IPS-18c (cell line): ENCODE results near the gene ZFHX2.
A peak's percentile ranks its signal among the peaks of the same experiment; 100 is the strongest.
"Not testable (repeated sequence)": the region's sequence is repeated elsewhere in the genome, so short reads cannot be mapped to it uniquely, and the experiment has no call there.

Experiments
- H3K4me3 ChIP-seq: 2 replicates; pipeline ENCODE4 v1.7.0; 2013; ENCODE audit warnings: low read depth, mild to moderate bottlenecking, low read length, moderate library complexity; ENCODE audit not compliant: insufficient read depth
- H3K9me3 ChIP-seq: one replicate; pipeline ENCODE4 v1.6.1; 2013; ENCODE audit warnings: mild to moderate bottlenecking, low read length, moderate library complexity; ENCODE audit not compliant: control insufficient read depth, insufficient read depth

The ZFHX2 gene

DNA sequence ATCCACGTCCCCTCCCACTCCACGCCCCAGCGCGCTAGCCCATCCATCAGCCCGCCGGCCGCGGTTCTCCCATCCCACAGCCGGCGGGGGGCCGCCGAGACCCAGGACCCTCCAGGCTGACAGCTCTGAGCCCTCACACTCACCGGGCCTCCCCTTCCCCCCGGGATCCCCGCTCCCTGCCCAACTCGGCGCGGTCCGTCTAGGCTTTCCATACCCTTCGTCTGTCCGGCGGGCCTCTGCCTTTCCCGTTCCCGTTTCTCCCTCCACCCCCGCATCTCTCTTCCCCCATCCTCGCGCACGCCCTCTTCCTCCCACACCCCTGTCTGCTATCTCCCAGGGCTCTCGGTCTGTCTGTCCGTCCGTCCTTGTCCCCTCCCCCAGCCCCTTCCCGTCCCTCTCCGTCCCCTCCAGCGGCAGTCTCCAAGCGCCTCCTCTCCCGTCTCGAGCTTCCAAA, 726 bp downstream of the ZFHX2 start:
- Histone ChIP-seq H3K9me3 (peaks cover 3% of the 10 kb centered on the region), H3K4me3 (peak overlapping the region; percentile 95)

DNA sequence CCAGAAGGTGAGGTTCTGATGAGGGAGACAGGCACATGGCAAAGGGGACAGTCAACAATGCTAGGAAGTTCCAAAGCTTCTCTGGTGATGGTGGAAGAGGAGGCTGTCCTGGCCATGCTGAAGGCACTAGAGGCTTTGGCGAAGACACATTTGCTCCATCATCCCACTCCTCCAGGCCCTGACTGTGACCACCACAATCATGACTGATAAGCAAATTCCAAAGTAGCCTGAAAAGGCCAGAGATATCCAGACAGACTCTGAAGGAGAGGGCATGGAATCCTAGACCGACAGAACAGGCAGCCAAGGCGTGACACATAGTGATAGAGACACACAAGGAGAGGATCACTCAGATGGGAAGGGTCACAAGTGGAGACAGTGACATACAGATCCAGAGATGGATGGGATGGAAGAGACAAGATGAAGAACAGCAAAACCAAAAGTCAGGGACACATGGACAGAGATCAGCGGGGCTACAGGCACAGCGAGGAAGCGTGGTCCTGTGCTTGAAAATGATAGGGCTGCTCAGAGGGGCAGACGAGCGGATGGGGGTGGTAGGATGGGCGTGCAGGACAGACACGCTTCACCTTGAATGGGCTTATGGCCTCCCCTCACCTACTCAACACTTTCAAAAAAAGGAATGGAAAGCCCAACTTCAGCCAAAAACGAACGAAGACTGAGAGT, 1.3 kb downstream of the ZFHX2 start:
- peak overlapping the region; percentile 95 for H3K4me3 ChIP-seq
- peaks cover 3% of the 10 kb centered on the region for H3K9me3 ChIP-seq

DNA sequence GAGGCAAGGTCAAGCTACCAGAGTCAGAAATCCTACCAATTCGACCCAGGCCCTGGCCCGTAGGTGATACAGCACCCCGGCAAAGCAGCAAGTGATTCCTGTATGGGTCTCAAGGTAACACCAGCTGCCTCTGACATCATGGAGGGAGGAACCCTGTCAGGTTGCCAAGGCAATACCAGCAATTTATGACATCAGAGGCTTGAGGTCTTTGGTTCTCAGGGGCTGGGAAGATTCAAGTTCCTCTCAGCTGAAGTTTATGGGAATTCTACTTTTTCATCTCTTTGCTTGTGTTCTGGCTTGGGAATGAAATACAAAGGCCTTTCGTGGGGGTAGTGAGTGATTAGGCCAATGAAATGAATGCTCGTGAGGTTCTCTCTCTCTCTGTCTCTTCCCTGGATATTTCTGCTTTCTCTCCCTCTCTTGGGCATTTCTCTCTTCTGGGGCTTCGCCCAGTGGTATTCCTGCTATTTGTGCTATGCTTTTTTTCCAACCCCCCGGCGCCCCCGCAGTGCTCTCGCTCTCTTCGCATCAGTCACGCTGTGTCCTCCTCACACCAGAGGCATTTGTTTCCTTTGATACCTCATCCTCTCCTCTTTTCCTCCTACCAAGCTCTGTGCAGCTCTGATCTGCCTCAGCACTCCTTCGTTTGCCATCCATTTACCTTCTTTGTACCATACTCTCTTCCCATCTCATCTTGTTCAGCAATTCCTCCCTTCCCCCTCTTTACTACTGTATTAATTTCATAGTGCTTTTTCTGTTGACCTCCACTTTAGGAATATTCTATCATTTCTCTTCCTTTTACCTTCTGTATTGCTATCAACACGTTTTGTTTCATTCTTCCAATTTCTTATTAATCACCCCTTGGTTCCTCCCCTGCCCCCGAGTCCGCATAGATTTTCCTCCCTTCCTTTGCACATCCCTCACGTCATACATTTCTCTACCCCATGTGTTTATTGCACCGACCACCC, 2.9 kb downstream of the ZFHX2 start:
- H3K4me3 ChIP-seq = no peak overlapping the region
- peaks cover 3% of the 10 kb centered on the region for H3K9me3 ChIP-seq

DNA sequence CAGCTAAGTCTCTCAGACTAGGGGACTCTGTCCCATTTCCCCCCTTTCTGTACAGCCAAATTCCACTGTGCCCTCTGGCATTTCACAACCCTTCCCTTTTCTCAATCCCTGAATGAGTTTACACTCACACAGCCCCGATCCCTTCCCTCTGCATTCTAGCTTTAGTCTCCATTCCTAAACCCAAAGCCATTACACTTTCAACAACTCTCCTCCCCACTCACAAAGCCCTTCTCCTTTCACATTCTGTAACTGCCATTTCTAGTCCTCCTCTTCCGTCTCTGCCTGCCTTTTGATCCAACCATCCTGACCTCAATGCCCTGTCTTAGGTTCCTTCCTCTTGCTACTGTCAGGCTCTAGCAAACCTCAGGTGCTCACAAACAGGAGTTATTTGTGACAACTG, 3.6 kb downstream of the ZFHX2 start:
- Histone ChIP-seq H3K4me3 (no peak overlapping the region), H3K9me3 (peaks cover 3% of the 10 kb centered on the region)

DNA sequence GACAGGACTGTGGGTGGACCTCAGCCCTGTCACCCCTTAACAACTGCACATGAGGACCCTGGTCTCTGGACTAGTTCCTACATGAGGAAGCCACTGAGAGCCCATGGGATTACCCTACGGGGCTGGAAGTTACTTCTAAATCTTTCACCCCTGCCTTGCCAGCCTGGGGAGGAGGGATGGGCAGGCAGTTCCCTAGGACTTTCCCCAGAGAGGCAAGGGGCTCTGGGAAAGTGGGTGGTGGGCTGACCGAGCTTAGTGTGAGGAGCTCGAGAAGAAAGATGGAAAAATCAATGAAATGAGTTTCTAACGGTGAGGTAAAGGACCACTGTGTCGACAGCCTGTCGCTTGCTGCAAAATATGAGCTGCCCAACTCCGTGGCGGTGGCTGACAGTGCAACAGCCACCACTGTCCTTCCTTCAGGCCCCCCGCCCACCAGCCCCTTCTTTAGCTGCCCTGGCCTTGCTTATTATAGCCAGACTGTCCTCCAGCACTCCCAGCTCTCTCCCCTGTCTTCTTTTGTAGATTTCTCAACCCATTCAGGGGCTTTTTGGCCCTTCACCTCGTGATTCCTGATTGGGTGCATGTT, 5.0 kb downstream of the ZFHX2 start:
- Histone ChIP-seq H3K4me3 (no peak overlapping the region), H3K9me3 (peaks cover 3% of the 10 kb centered on the region)

DNA sequence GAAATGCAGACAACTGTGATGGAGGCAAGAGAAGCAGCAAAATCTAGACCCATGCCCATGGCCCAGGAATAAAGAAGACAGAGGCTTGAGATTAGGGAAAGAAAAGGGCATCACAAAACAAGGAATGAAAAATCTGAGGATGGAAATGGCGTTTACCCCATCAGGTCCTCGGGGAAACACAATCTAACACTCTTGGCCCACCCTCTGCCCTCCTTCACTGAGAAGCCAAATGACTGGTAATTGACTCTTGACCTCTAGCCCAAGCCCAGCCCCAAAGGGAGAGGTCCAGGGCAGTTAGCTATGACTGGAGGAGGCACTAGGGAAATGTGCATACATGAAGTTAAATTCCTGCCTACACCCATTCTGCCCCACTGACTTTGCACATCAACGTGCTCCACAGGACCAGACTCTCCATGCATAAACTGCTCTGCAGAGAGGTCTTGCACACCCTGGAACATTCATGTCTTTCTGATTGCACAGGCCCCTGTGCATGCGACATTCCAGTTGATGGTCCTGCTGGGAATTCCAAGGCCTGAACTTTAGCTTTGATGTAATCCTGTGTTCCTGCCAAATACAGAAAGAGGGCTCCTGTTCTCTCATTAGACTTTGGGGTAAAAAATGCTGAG, 5.7 kb downstream of the ZFHX2 start:
- no peak overlapping the region for H3K4me3 ChIP-seq
- H3K9me3 ChIP-seq = no peaks in the 10 kb centered on the region

DNA sequence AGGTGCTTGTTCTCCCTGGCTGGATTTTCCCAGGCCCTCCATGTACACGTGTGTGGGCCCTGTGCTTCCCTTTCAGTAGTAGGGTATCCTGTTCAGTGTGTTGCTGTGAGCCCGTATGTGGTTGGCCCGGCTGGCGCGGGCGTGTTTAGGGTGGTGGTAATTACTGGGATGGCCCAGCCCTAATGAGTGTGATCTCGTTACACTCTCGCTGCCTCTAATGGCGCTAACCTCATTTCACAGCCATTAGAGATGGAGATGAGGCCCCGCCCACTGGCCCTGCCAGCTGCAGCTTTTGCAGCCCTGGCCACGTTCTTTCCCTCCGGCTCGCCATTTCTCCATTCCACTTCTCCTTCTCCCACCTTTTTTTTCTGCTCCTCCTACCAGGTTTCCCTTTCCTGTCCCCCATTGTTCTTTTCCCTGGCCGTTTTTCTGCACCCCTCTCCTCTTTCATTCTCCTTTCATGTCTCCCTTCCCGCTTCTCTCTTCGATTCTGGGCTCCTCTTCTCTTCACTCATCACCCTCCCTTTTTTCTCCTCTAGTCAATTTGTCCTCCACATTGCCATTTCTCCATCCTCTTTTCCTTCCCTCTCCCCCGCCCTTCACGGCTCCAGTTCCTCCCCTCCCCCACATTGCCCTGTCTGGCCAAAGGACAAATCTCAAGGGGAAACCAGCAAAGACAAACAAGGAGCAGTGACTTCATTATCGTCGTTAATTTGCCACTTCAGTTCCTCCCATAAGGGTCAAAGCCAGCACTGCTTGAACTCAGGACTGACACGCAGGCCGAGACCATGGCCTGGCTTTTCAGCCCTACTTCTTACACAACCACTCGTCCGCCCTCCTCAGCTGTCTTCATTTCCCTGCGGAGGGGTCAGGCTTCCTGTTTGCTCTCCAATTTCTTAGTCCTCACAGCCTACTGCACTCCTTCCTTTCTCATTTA, 6.8 kb downstream of the ZFHX2 start:
- Histone ChIP-seq H3K9me3 (no peaks in the 10 kb centered on the region), H3K4me3 (no peak overlapping the region)

DNA sequence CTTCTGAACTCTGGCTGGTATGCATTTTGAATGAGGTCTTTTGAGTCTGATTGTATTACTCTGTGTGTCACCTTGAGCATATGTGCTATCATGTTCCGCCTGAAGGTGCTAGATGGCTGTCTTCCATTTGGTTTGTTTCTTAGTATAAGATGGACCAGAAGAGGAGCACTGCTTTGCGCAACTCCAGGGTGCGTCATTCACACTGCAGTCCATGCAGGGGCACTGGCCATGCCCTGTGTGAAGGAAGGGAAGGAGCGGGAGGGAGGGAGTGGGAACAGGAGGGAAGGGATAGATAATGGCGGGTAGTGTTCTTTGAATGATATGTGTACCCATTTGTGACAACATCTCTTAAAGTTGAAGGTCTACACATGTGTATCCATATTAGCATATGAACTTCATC, 8.2 kb downstream of the ZFHX2 start:
- Histone ChIP-seq H3K4me3 (no peak overlapping the region), H3K9me3 (no peaks in the 10 kb centered on the region)

DNA sequence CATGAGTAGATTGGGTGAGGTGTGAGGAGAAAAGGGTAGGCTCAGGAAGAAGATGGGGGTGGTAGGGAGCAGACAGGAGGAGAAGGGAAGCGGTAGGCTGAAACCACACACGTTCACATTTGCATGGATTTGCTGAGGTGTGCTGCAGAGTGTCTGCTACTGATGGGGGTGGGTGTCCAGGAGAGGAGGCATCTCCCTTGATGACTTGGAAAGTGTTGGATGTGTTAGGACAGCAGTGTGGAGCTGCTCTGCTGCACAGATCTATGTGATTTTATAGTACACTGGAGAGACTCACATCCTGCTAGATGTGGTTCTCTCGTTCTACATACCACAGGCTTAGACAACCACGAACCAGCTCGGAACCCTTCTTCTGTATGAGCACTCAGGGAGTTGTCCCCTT, 9.3 kb downstream of the ZFHX2 start:
- H3K9me3 ChIP-seq = no peaks in the 10 kb centered on the region
- no peak overlapping the region for H3K4me3 ChIP-seq

DNA sequence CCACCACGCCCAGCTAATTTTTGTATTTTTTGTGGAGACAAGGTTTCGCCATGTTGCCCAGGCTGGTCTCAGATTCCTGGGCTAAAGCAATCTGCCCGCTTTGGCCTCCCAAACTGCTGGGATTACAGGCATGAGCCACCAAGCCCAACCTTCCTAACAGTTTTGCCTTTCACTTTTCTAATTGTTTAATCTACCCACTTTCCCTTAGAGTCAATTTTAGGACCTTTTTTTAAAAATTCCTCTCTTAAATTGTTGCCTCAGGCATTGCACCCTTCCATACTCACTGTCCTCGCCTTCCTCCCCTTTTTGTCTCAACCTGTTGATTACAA, 11.5 kb downstream of the ZFHX2 start:
- Histone ChIP-seq H3K4me3 (no peak overlapping the region), H3K9me3 (no peaks in the 10 kb centered on the region)

DNA sequence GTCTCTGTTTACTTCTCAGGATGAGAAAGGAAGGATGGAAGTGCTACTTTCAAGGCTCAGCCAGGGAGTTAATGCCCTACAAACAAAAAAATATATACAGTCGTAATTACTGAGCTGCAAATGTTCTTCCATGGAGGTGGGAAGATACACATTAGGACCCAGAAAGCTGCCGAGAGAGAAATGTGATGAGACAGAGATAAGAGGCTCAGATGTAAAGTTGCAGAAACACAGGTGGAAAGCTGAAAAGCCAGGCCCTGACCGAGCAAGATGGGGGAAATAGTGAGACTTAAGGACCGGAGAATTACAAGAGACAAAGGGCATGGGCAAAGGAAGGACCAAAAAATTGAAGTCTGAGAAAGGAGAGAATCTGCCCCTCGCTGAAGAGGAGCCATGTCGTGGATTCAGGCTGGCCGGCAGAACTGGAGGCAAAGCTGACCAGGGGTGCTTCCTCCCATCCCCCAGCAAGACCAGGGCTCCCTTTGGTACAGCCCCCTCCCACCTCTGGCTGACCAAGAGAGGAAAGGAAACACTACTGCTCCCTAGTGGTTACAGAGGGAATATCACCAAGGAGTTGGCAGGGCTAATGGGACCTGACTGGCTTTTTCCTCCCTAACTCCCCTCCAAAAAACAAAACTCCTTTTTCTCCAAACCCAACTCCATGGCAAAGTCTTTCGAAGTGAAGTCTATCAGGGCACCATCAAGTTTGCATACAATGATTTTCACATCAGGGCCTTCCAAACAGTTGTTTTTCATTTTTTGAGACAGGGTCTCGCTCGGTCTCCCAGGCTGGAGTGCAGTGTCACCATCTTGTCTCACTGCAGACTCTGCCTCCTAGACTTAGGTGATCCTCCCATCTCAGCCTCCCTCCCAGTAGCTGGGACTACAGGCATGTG, 12.1 kb downstream of the ZFHX2 start:
- no peaks in the 10 kb centered on the region for H3K9me3 ChIP-seq
- peak overlapping the region; percentile 70; the same call in 1 of the 2 replicates for H3K4me3 ChIP-seq

DNA sequence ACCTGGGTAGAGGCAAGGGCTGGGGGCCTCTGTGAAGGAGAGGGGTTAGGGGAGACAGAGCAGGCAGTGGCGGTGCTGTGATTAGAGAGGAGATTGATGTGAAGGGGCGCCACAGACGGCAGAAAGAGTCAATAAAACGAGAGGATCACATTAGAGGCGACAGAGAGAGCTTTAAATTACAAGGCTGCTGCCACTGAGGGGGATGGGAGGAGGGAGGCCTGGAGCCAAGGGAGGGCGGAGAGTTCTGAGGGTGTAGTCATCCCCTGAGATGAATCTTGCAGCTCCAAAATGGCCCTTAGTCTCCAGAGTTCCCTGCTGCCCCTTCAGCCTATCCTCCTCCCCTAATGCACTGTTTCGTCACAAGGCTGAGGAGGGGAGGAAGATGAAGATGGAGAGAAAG, 12.8 kb downstream of the ZFHX2 start:
- Histone ChIP-seq H3K4me3 (peak overlapping the region; percentile 70; the same call in 1 of the 2 replicates), H3K9me3 (no peaks in the 10 kb centered on the region)

DNA sequence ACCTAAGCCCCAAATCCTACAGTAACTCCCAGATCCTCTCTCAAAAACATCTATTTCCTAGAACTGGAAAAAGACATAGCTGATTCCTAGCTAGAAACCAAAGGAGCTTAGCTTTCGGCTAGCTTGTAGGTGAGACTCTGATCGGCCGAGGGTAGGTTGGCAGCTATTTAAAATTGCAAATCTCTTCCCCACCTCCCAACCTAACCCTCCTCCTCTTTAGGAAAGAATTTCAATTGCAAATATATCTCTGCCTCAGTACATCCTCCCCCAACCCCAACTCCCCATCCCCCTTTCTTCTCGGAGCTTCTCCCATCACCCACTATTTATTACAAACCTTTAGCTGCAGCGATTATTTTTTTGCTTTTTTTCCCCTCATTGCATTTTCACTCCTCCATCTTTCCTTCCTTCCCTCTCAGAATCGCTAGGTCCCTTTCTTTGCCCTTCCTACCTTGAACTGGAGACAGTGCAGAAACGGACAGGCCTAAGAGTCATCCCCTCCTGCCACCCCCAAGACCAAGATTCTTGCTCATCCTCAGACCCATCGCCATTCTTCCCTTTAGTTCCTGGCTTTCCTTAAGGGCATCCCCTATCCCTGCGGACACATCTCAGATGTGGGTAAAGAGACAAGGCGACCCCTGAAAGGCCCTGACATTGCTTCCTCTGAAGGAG, 13.4 kb downstream of the ZFHX2 start:
- Histone ChIP-seq H3K9me3 (no peaks in the 10 kb centered on the region), H3K4me3 (peak overlapping the region; percentile 70)

DNA sequence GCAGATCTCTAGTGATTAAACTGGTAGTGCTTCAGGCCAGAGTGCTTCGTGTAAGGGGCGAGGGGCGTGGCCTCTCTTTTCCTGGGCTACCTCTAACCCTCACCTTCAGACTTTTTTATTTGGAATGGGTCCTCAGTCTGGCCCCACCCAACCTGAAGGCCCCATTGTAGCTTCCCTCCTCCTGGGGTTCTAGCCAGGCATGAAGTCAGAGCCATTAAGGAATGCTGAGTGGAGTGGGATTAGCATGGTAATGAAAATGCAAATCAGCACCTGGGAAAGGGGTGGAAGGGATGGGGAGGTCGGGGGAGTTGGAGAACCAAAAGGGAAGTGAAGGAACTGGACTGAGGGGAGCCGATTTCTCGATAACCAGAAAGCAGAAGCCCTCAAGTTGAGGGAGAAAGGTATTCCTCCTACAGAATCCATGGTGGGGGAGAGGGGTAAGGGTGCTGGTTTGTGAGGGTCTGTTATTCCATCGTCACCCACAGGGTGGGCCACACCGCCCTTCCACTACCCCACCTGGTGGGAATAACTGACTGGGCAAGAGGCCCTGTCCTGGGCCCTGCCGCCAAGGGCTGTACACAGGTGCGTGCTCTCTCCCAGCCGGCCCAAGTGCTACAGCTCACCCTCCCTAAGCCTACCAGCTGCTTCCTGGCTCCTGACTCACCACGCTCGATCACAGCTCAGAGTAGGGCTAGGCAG, 14.1 kb downstream of the ZFHX2 start:
- Histone ChIP-seq H3K9me3 (no peaks in the 10 kb centered on the region), H3K4me3 (peak overlapping the region; percentile 70)

DNA sequence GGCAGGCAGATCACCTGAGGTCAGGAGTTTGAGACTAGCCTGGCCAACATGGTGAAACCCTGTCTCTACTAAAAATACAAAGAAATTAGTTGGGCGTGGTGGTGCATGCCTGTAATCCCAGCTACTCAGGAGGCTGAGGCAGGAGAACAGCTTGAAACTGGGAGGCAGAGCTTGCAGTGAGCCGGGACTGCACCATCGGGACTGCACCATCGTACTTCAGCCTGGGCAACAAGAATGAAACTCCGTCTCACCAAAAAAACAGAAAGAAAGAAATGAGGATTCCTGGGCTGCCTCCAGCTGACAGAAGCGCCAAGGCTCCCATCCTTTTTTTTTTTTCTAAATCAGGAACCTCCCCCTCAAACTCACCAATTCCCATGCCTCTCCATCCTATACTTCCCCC, 14.7 kb downstream of the ZFHX2 start:
- not testable (repeated sequence) for H3K9me3 ChIP-seq
- H3K4me3 ChIP-seq = peak overlapping the region; percentile 25; the same call in 1 of the 2 replicates
